GM21723 (cell line): ENCODE results near the gene TNRC6B.

Experiments
- ATAC-seq: cut with Tn5 transposase; IDR thresholded peaks from one replicate; pipeline ENCODE4 v1.9.1; 2021; ENCODE audit warnings: mild to moderate bottlenecking, moderate library complexity; ENCODE audit not compliant: unreplicated experiment

TNRC6B gene

GRCh38 chr22:40322818-40323447 is 145.2 kb downstream of the TNRC6B start:
- no peak for ATAC-seq

GRCh38 chr22:40323681-40324171 is 146.0 kb downstream of the TNRC6B start:
- no peak for ATAC-seq

- ATAC-seq, result no peak
Observed at GRCh38 chr22:40324468-40325305, 147.0 kb downstream of the TNRC6B start.

GRCh38 chr22:40325315-40325714 is 147.6 kb downstream of the TNRC6B start:
- no peak for ATAC-seq

GRCh38 chr22:40326905-40327735 is 149.4 kb downstream of the TNRC6B start:
- no peak for ATAC-seq

- ATAC-seq, result no peak
Observed at GRCh38 chr22:40328546-40329456, 151.1 kb downstream of the TNRC6B start.

- no peak for ATAC-seq
Observed at GRCh38 chr22:40329466-40329865, 151.7 kb downstream of the TNRC6B start.

- ATAC-seq, result no peak
Observed at GRCh38 chr22:40330086-40330485, 152.4 kb downstream of the TNRC6B start.

- ATAC-seq, result no peak
Observed at GRCh38 chr22:40330615-40331014, 152.9 kb downstream of the TNRC6B start.

GRCh38 chr22:40331706-40332105 is 154.0 kb downstream of the TNRC6B start:
- ATAC-seq, result no peak

- ATAC-seq, result no peak
Observed at GRCh38 chr22:40332319-40332781, 154.6 kb downstream of the TNRC6B start.

GRCh38 chr22:40334060-40334459 is 156.3 kb downstream of the TNRC6B start:
- ATAC-seq, result no peak

- ATAC-seq, result no peak
Observed at GRCh38 chr22:40334899-40335298, 157.2 kb downstream of the TNRC6B start.

- no peak for ATAC-seq
Observed at GRCh38 chr22:40335358-40335757, 157.6 kb downstream of the TNRC6B start.

- no peak for ATAC-seq
Observed at GRCh38 chr22:40340044-40340443, 162.3 kb downstream of the TNRC6B start.

- no peak for ATAC-seq
Observed at GRCh38 chr22:40341604-40342003, 163.9 kb downstream of the TNRC6B start.

GRCh38 chr22:40342521-40342920 is 164.8 kb downstream of the TNRC6B start:
- no peak for ATAC-seq

- no peak for ATAC-seq
Observed at GRCh38 chr22:40345271-40345670, 167.5 kb downstream of the TNRC6B start.

GRCh38 chr22:40345815-40346184 is 168.1 kb downstream of the TNRC6B start:
- no peak for ATAC-seq
